Fibroblast of lung (primary cell): ENCODE measurements around the gene HHIPL2.

ENCODE experiments used
- EZH2 ChIP-seq: IDR thresholded peaks from 2 replicates; pipeline ENCODE4 v1.5.1; 2012; ENCODE audit warnings: low read length, control low read depth, mild to moderate bottlenecking; ENCODE audit errors: missing control alignments
- TF ChIP-seq, protein P1 (sequence below), 2 donors: IDR thresholded peaks in 1 of 2; conservative IDR thresholded peaks in 1 of 2; 1 replicate in 1 of 2; 2 replicates in 1 of 2; pipeline ENCODE4 v1.5.1; 2011 to 2012; ENCODE audit warnings: low read length in 2 of 2, control low read depth in 1 of 2, inconsistent platforms in 1 of 2, low read depth in 1 of 2, mild to moderate bottlenecking in 1 of 2

DNA sequence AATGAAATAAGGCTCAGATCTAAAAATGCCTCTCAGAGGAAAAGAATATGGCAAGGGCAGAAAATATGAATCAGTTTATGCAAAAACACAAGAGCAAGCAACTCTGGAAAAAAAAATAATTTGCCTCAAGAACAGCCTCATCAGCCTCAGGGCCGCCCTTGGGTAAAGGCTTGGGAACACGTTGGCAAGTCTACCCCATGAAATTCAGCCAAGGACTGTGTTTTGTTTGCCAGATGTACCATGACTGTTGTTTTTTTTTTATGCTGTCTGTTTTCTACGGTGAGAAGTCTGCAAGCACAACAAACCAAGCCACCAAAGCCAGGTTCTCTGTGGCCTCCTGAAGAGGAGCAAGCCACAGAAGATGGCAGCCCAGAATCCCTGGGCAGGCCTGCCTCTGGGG is 18.0 kb downstream of the HHIPL2 start:
- TF ChIP-seq, protein P1, sequence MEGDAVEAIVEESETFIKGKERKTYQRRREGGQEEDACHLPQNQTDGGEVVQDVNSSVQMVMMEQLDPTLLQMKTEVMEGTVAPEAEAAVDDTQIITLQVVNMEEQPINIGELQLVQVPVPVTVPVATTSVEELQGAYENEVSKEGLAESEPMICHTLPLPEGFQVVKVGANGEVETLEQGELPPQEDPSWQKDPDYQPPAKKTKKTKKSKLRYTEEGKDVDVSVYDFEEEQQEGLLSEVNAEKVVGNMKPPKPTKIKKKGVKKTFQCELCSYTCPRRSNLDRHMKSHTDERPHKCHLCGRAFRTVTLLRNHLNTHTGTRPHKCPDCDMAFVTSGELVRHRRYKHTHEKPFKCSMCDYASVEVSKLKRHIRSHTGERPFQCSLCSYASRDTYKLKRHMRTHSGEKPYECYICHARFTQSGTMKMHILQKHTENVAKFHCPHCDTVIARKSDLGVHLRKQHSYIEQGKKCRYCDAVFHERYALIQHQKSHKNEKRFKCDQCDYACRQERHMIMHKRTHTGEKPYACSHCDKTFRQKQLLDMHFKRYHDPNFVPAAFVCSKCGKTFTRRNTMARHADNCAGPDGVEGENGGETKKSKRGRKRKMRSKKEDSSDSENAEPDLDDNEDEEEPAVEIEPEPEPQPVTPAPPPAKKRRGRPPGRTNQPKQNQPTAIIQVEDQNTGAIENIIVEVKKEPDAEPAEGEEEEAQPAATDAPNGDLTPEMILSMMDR (conservative IDR thresholded peaks at IDR 0.05 in 1 of 2, IDR thresholded peaks at IDR 0.05 in 1 of 2; ENCODE audit: low read depth in 1 of 2, low read length in 2 of 2): no peak
- no peak for TF ChIP-seq EZH2
